Pancreas (tissue), 10 donors: ENCODE results near the gene WTAP. TPM values are rescaled to one million over a fixed set of nuclear protein-coding genes. Genes with fewer than 3 reads are reported as not detected.
"Not testable (repeated sequence)": the region's sequence is repeated elsewhere in the genome, so short reads cannot be mapped to it uniquely, and the experiment has no call there.

Experiments used
- ATAC-seq, 4 donors: fragments of 200-7000 bp; cut with Tn5 transposase; one replicate each; pipeline versions ENCODE4 v1.8.0 to v1.9.1; 2020; ENCODE audit warnings: mild to moderate bottlenecking in 4 of 4, moderate library complexity in 4 of 4
- DNase-seq, 6 donors: peaks; one replicate each; pipeline ENCODE4 v3.0.0-alpha.2; 2020
- FAIRE-seq: peaks from 2 replicates; lab custom pipeline; 2012; peaks lifted over from hg19 to GRCh38; lab: Jason Lieb, UNC
- H3K27ac ChIP-seq, 4 donors: fragments of 200-600 bp; sonication (generic); 1 replicate in 3 of 4; 2 replicates in 1 of 4; pipeline versions ENCODE4 v1.5.0 to v1.8.0; 2020
- H3K27me3 ChIP-seq, 4 donors: fragments of 200-600 bp; one replicate each; pipeline ENCODE4 v1.8.0; 2021
- H3K36me3 ChIP-seq, 3 donors: fragments of 200-600 bp; sonication (generic) in 1 of 3; one replicate each; pipeline versions ENCODE4 v1.5.0 to v1.8.0; 2020 to 2021
- H3K4me1 ChIP-seq, 3 donors: fragments of 200-600 bp; one replicate each; pipeline ENCODE4 v1.8.0; 2021
- H3K4me3 ChIP-seq, 4 donors: fragments of 200-600 bp; sonication (generic) in 2 of 4; one replicate each; pipeline versions ENCODE4 v1.5.0 to v1.8.0; 2020 to 2021
- H3K9me3 ChIP-seq, 4 donors: fragments of 200-600 bp; one replicate each; pipeline ENCODE4 v1.8.0; 2021
- CTCF ChIP-seq, 4 donors: fragments of 200-600 bp; sonication (generic) in 3 of 4; IDR thresholded peaks; one replicate each; pipeline versions ENCODE4 v1.5.0 to v1.8.0; 2021; ENCODE audit warnings: antibody characterized with exemption in 4 of 4
- WGBS, 2 donors: extraction: QIAGEN DNeasy Blood & Tissue Kit; methylation state at CpG; one replicate each; pipeline ENCODE4 v1.1.7; 2013; 5-methylcytosine and 5-hydroxymethylcytosine counted together
- intact Hi-C, 3 donors: fragments of 100-400 bp; cut with DNase I; formaldehyde crosslinking; loops; one replicate each; pipeline versions ENCODE4 v1.11.1 to v1.14.2; 2022
- polyA plus RNA-seq, 2 donors: library from polyadenylated mRNA; stranded (reverse); fragments of 200-250 nt; gene quantifications; one replicate each; pipeline ENCODE4 v1.2.3, GENCODE V29; 2013
- total RNA-seq, 6 donors: library from RNA; stranded (reverse); fragmentation: NEBNext Ultra II Directional in 4 of 6; extraction: Animal tissue kit (Norgen Biotek cat#: 25700) in 4 of 6; gene quantifications; one replicate each; pipeline versions ENCODE4 v1.2.1 to v1.2.4, GENCODE V29; 2021 to 2023
- donor health status: healthy with polysubstance abuse.
- donor health status: DM: no; HTN: no; CAD: no; lungs with moderate emphysema.
- donor health status: DM: no; HTN: no; CAD: no.
- donor health status: control.
- donor health status: control.
- donor health status: Bipolar disorder and iron deficiency.
- donor health status: DM: yes; HTN: yes; CAD: no.
- donor health status: DM: no; HTN: no; CAD: no.
- donor health status: DM: no; HTN: no; CAD: no.
- donor health status: DM: yes; HTN: yes; CAD: no.

WTAP gene
- total and polyA plus RNA-seq, 8 donors = 35.6 to 85.6 (median 43.3) TPM

- no peaks in the 10 kb centered on the region for H3K27me3 ChIP-seq
- DNase-seq = no peak
- no peak for FAIRE-seq
- no peaks in the 10 kb centered on the region for H3K36me3 ChIP-seq
- TF ChIP-seq CTCF (IDR thresholded peaks at IDR 0.05) = no peak
- intact Hi-C loops = loop anchor here in 1 of 3 donors (10.0 kb wide), 1 partner anchor 54 kb away; the partner anchor contains the start of gene TCP1
- no peak for ATAC-seq
- no peak overlapping the region for H3K27ac ChIP-seq
- WGBS, 2 donors = 52 to 58% methylated on average over 6 of the region's 6 CpGs
- no peaks in the 10 kb centered on the region for H3K9me3 ChIP-seq
- H3K4me3 ChIP-seq = no peak overlapping the region
- peaks cover 9 to 36% (median 28%) of the 10 kb centered on the region in 3 donors for H3K4me1 ChIP-seq
Measured at GRCh38 chr6:159730332-159730676, 3.0 kb downstream of the WTAP start.

GRCh38 chr6:159732550-159732949 is 5.2 kb downstream of the WTAP start:
- H3K4me1 ChIP-seq = peaks cover 4 to 28% (median 23%) of the 10 kb centered on the region in 3 donors
- H3K27ac ChIP-seq, ATAC-seq, H3K36me3 ChIP-seq, H3K9me3 ChIP-seq, DNase-seq, H3K4me3 ChIP-seq, H3K27me3 ChIP-seq, FAIRE-seq: not testable (repeated sequence)
- intact Hi-C loops = loop anchor here in 1 of 3 donors (10.0 kb wide), 1 partner anchor 52 kb away; the partner anchor contains the start of gene TCP1
- WGBS, 2 donors = 90 to 92% methylated on average over 12 of the region's 12 CpGs

GRCh38 chr6:159733395-159733794 is 6.1 kb downstream of the WTAP start:
- peaks cover 4 to 28% (median 26%) of the 10 kb centered on the region in 3 donors for H3K4me1 ChIP-seq
- H3K4me3 ChIP-seq, H3K9me3 ChIP-seq, ATAC-seq, H3K27me3 ChIP-seq, DNase-seq, H3K36me3 ChIP-seq, H3K27ac ChIP-seq, FAIRE-seq: not testable (repeated sequence)
- 94 to 96% methylated on average over 12 of the region's 12 CpGs for WGBS, 2 donors
- intact Hi-C loops = loop anchor here in 1 of 3 donors (10.0 kb wide), 1 partner anchor 51 kb away; the partner anchor contains the start of gene TCP1

GRCh38 chr6:159736908-159737307 is 9.6 kb downstream of the WTAP start:
- no peak for FAIRE-seq
- Histone ChIP-seq H3K9me3 (no peaks in the 10 kb centered on the region), H3K27ac (no peak overlapping the region), H3K36me3 (peaks cover 0 to 8% (median 5%) of the 10 kb centered on the region in 3 donors), H3K4me1 (peaks cover 0 to 3% (median 3%) of the 10 kb centered on the region in 3 donors), H3K4me3 (no peak overlapping the region), H3K27me3 (no peaks in the 10 kb centered on the region)
- no peak for ATAC-seq
- intact Hi-C loops = loop anchor here in 1 of 3 donors (10.0 kb wide), 1 partner anchor 48 kb away; the partner anchor contains the start of gene TCP1
- 91 to 94% methylated on average over 7 of the region's 7 CpGs for whole genome bisulfite sequencing, 2 donors
- no peak for DNase-seq
- TF ChIP-seq CTCF (IDR thresholded peaks at IDR 0.05) = no peak

- Histone ChIP-seq H3K9me3 (no peaks in the 10 kb centered on the region), H3K36me3 (peaks cover 0 to 31% (median 14%) of the 10 kb centered on the region in 3 donors), H3K4me1 (peaks cover 0 to 3% (median 0%) of the 10 kb centered on the region in 3 donors), H3K27ac (no peak overlapping the region), H3K4me3 (no peak overlapping the region), H3K27me3 (no peaks in the 10 kb centered on the region)
- no peak for DNase-seq
- intact Hi-C loops = loop anchor here in 1 of 3 donors (10.0 kb wide), 1 partner anchor 45 kb away; the partner anchor contains the start of gene TCP1
- ATAC-seq = no peak
- TF ChIP-seq CTCF (IDR thresholded peaks at IDR 0.05) = no peak
- FAIRE-seq = peak; percentile 53
- 58 to 60% methylated on average over 3 of the region's 3 CpGs for WGBS, 2 donors
Measured at GRCh38 chr6:159739341-159739740, 12.0 kb downstream of the WTAP start.

- no peak overlapping the region for H3K27ac ChIP-seq
- peaks cover 0 to 3% (median 0%) of the 10 kb centered on the region in 3 donors for H3K4me1 ChIP-seq
- WGBS, 2 donors = 64 to 65% methylated on average over 1 of the region's 1 CpG
- H3K9me3 ChIP-seq = no peaks in the 10 kb centered on the region
- H3K4me3 ChIP-seq = no peak overlapping the region
- peaks cover 3 to 59% (median 37%) of the 10 kb centered on the region in 3 donors for H3K36me3 ChIP-seq
- no peak for TF ChIP-seq CTCF (IDR thresholded peaks at IDR 0.05)
- intact Hi-C loops = no loop called here
- DNase-seq (no peak), FAIRE-seq (no peak), ATAC-seq (no peak)
- no peaks in the 10 kb centered on the region for H3K27me3 ChIP-seq
Measured at GRCh38 chr6:159742165-159742564, 14.9 kb downstream of the WTAP start.
